ENCODE data around the gene DUSP9. TPM values are rescaled to one million over a fixed set of nuclear protein-coding genes. Genes with fewer than 3 reads are reported as not detected.

The DUSP9 gene
- total RNA-seq, 1 donor from 2014 or later, result not detected

DNA sequence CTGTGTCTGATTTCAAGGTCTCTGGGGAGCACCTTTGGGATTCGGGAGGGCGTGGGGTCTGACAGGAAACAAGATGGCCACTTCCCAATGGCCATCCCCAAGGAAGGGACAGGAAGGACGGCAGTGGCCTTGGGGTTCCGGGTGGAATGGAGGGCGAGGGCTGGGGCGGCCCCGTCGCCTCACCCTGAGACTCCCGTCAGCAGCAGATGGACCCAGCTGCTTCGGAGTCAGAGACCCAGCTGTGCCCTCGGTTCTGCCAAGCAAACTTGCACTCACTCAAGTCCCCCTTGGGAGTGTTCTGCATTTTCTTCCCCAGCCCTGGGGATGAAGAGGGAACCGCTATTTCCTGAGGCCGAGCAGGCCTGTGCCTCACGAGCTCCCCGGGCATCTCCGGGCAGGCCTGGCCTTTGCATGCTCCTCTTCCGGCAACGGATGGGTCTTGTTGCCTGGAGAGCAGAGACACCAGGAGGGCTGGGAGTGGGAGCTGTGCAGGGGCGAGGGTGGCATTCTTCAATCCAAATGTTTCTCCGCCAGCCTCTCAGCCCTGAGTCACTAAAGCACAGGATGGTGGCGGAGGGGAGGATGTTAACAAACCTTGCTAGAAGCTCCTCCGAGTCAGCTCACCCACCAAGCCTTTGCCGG lies 6.8 kb upstream of the DUSP9 start:
- no peak for ATAC-seq
- Histone ChIP-seq H3K27ac (no peak overlapping the region), H3K4me1 (peaks cover 5% of the 10 kb centered on the region), H3K27me3 (peaks cover 14% of the 10 kb centered on the region), H3K9me3 (no peaks in the 10 kb centered on the region), H3K36me3 (no peaks in the 10 kb centered on the region), H3K4me3 (no peak overlapping the region)
- intact Hi-C loops (cut with DNase I), result no loop called here
- TF ChIP-seq, protein P1, sequence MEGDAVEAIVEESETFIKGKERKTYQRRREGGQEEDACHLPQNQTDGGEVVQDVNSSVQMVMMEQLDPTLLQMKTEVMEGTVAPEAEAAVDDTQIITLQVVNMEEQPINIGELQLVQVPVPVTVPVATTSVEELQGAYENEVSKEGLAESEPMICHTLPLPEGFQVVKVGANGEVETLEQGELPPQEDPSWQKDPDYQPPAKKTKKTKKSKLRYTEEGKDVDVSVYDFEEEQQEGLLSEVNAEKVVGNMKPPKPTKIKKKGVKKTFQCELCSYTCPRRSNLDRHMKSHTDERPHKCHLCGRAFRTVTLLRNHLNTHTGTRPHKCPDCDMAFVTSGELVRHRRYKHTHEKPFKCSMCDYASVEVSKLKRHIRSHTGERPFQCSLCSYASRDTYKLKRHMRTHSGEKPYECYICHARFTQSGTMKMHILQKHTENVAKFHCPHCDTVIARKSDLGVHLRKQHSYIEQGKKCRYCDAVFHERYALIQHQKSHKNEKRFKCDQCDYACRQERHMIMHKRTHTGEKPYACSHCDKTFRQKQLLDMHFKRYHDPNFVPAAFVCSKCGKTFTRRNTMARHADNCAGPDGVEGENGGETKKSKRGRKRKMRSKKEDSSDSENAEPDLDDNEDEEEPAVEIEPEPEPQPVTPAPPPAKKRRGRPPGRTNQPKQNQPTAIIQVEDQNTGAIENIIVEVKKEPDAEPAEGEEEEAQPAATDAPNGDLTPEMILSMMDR (IDR thresholded peaks at IDR 0.05), result no peak
- DNase-seq, result no peak

DNA sequence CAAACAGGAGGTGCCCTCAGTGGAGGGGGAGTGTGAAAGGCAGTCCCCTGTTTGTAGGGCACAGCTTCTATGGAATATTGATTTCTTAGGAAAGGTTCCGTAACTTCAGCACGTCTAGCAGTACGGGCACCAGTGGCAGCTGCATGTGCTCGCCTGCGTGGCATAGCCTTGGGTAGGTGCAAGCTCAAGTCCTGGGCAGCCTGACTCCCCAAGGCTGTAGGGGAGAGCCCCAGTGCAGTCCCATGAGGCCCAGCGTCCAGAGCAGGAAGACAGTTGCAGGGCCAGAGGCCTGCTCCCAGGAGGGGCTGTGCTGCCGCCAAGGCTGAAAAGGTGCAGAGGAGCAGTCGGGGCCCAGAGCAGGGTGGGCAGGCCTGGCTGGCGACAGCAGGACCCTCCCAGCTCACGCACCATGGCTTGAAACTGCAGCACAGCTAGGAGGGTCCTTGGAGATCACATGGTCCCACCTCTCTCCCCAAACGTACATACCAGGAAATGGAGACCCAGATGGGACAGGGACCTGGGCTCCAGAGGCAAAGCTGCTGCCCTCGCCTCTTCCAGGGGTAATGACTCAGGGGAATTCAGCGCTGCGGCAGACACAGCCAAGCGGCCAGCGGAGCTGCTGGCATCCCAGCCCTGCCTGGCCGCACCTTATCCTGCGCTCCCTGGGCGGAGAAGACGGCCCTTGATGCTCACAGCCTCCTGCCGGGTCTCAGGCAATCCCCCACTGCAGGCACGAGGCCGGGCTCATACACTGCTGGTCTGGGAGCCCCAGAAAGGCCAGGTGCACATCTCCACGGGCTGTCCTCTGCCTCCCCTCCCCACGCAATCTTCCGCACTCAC lies 6.0 kb upstream of the DUSP9 start:
- intact Hi-C loops (cut with DNase I), result no loop called here
- no peaks in the 10 kb centered on the region for H3K36me3 ChIP-seq
- no peaks in the 10 kb centered on the region for H3K9me3 ChIP-seq
- H3K27ac ChIP-seq, result no peak overlapping the region
- DNase-seq, result no peak
- TF ChIP-seq, protein P1 (IDR thresholded peaks at IDR 0.05), result no peak
- no peak for ATAC-seq
- H3K4me3 ChIP-seq, result no peak overlapping the region
- peaks cover 5% of the 10 kb centered on the region for H3K4me1 ChIP-seq
- peaks cover 14% of the 10 kb centered on the region for H3K27me3 ChIP-seq

- intact Hi-C loops (cut with DNase I), result no loop called here
- DNase-seq (no peak), ATAC-seq (no peak)
- no peaks in the 10 kb centered on the region for H3K9me3 ChIP-seq
- peaks cover 16% of the 10 kb centered on the region for H3K27me3 ChIP-seq
- no peak overlapping the region for H3K4me3 ChIP-seq
- no peak overlapping the region for H3K27ac ChIP-seq
- no peaks in the 10 kb centered on the region for H3K36me3 ChIP-seq
- H3K4me1 ChIP-seq, result peaks cover 5% of the 10 kb centered on the region
- TF ChIP-seq, protein P1 (IDR thresholded peaks at IDR 0.05), result no peak
These were observed 5.4 kb upstream of the DUSP9 start for GRCh38 chrX:153641627-153642026.

- DNase-seq (peak; percentile 31), ATAC-seq (no peak)
- intact Hi-C loops (cut with DNase I), result no loop called here
- peaks cover 5% of the 10 kb centered on the region for H3K4me1 ChIP-seq
- no peak overlapping the region for H3K27ac ChIP-seq
- peaks cover 20% of the 10 kb centered on the region for H3K27me3 ChIP-seq
- H3K9me3 ChIP-seq, result no peaks in the 10 kb centered on the region
- no peaks in the 10 kb centered on the region for H3K36me3 ChIP-seq
- TF ChIP-seq, protein P1 (IDR thresholded peaks at IDR 0.05), result no peak
- peak overlapping the region; percentile 16 for H3K4me3 ChIP-seq
These were observed 4.8 kb upstream of the DUSP9 start for GRCh38 chrX:153642051-153642654.

- no peaks in the 10 kb centered on the region for H3K9me3 ChIP-seq
- peaks cover 5% of the 10 kb centered on the region for H3K4me1 ChIP-seq
- intact Hi-C loops (cut with DNase I), result no loop called here
- H3K27me3 ChIP-seq, result peaks cover 20% of the 10 kb centered on the region
- no peak for DNase-seq
- no peak overlapping the region for H3K4me3 ChIP-seq
- no peaks in the 10 kb centered on the region for H3K36me3 ChIP-seq
- no peak for ATAC-seq
- TF ChIP-seq, protein P1 (IDR thresholded peaks at IDR 0.05), result no peak
- no peak overlapping the region for H3K27ac ChIP-seq
These were observed 4.2 kb upstream of the DUSP9 start for GRCh38 chrX:153642655-153643430.
